ENCODE results near the gene WNT9A. TPM values are rescaled to one million over a fixed set of nuclear protein-coding genes. Genes with fewer than 3 reads are reported as not detected.

WNT9A gene
- total RNA-seq, 1 donor from 2014 or later = 10.3 TPM

- no peak overlapping the region for H3K4me3 ChIP-seq (ENCODE audit: low read depth, low read length)
- TF ChIP-seq CTCF (IDR thresholded peaks at IDR 0.05; ENCODE audit: insufficient read depth, low read length, poor library complexity, severe bottlenecking) = no peak
- no peak for DNase-seq (ENCODE audit: low read depth)
- H3K27me3 ChIP-seq (ENCODE audit: control insufficient read depth, insufficient read depth, low read length) = no peaks in the 10 kb centered on the region
- H3K36me3 ChIP-seq (ENCODE audit: control insufficient read depth, insufficient read depth, low read length) = no peaks in the 10 kb centered on the region
These were observed 44.6 kb downstream of the WNT9A start for GRCh38 chr1:227903061-227903521.

GRCh38 chr1:227902641-227902990 is 45.1 kb downstream of the WNT9A start:
- Histone ChIP-seq H3K36me3 (ENCODE audit: control insufficient read depth, insufficient read depth, low read length) (no peaks in the 10 kb centered on the region), H3K4me3 (ENCODE audit: low read depth, low read length) (no peak overlapping the region), H3K27me3 (ENCODE audit: control insufficient read depth, insufficient read depth, low read length) (no peaks in the 10 kb centered on the region)
- no peak for DNase-seq (ENCODE audit: low read depth)
- no peak for TF ChIP-seq CTCF (IDR thresholded peaks at IDR 0.05; ENCODE audit: insufficient read depth, low read length, poor library complexity, severe bottlenecking)

GRCh38 chr1:227901906-227902640 is 45.7 kb downstream of the WNT9A start:
- no peak for TF ChIP-seq CTCF (IDR thresholded peaks at IDR 0.05; ENCODE audit: insufficient read depth, low read length, poor library complexity, severe bottlenecking)
- Histone ChIP-seq H3K36me3 (ENCODE audit: control insufficient read depth, insufficient read depth, low read length) (no peaks in the 10 kb centered on the region), H3K4me3 (ENCODE audit: low read depth, low read length) (no peak overlapping the region), H3K27me3 (ENCODE audit: control insufficient read depth, insufficient read depth, low read length) (no peaks in the 10 kb centered on the region)
- no peak for DNase-seq (ENCODE audit: low read depth)

GRCh38 chr1:227901239-227901905 is 46.4 kb downstream of the WNT9A start:
- Histone ChIP-seq H3K36me3 (ENCODE audit: control insufficient read depth, insufficient read depth, low read length) (no peaks in the 10 kb centered on the region), H3K4me3 (ENCODE audit: low read depth, low read length) (no peak overlapping the region), H3K27me3 (ENCODE audit: control insufficient read depth, insufficient read depth, low read length) (no peaks in the 10 kb centered on the region)
- no peak for DNase-seq (ENCODE audit: low read depth)
- TF ChIP-seq CTCF (IDR thresholded peaks at IDR 0.05; ENCODE audit: insufficient read depth, low read length, poor library complexity, severe bottlenecking) = no peak

GRCh38 chr1:227900571-227901051 is 47.1 kb downstream of the WNT9A start:
- no peaks in the 10 kb centered on the region for H3K36me3 ChIP-seq (ENCODE audit: control insufficient read depth, insufficient read depth, low read length)
- no peak overlapping the region for H3K4me3 ChIP-seq (ENCODE audit: low read depth, low read length)
- H3K27me3 ChIP-seq (ENCODE audit: control insufficient read depth, insufficient read depth, low read length) = no peaks in the 10 kb centered on the region
- DNase-seq (ENCODE audit: low read depth) = no peak
- TF ChIP-seq CTCF (IDR thresholded peaks at IDR 0.05; ENCODE audit: insufficient read depth, low read length, poor library complexity, severe bottlenecking) = no peak

Measured in kidney epithelial cell (primary cell).